Activated CD8-positive, alpha-beta T cell treated with anti-CD3 and anti-CD28 coated beads for 36 hours (primary cell): ENCODE results near the gene RAD51B. TPM values are rescaled to one million over a fixed set of nuclear protein-coding genes. Genes with fewer than 3 reads are reported as not detected.

ENCODE experiments used
- ATAC-seq: fragments of 200-7000 bp; cut with Tn5 transposase; one replicate; pipeline ENCODE4 v1.10.0; 2021; ENCODE audit warnings: mild to moderate bottlenecking, moderate library complexity
- CTCF ChIA-PET: fragments of 350-600 bp; sonication (Branson Sonifier 250); formaldehyde crosslinking; loops from one replicate; lab custom pipeline; 2021; ENCODE audit warnings: antibody characterized with exemption; lab: Charles Lee
- POLR2A ChIA-PET: fragments of 350-600 bp; sonication (Branson Sonifier 250); formaldehyde crosslinking; loops from one replicate; lab custom pipeline; 2021; ENCODE audit warnings: antibody characterized with exemption; lab: Charles Lee
- DNase-seq: peaks from one replicate; pipeline ENCODE4 v3.0.0-alpha.2; 2020
- H3K27ac Mint-ChIP-seq: one replicate; pipeline ENCODE4 v1.8.0; 2021; ENCODE audit warnings: mild to moderate bottlenecking, mixed read lengths
- H3K27me3 Mint-ChIP-seq: one replicate; pipeline ENCODE4 v1.8.0; 2021; ENCODE audit warnings: mixed read lengths
- H3K36me3 Mint-ChIP-seq: one replicate; pipeline ENCODE4 v1.8.0; 2021; ENCODE audit warnings: low read depth, mixed read lengths
- H3K4me1 Mint-ChIP-seq: one replicate; pipeline ENCODE4 v1.8.0; 2021; ENCODE audit warnings: low read depth, mixed read lengths
- H3K4me3 Mint-ChIP-seq: one replicate; pipeline ENCODE4 v1.8.0; 2021; ENCODE audit warnings: mild to moderate bottlenecking, moderate library complexity, mixed read lengths
- H3K9me3 Mint-ChIP-seq: one replicate; pipeline ENCODE4 v1.8.0; 2021; ENCODE audit warnings: mixed read lengths
- CTCF ChIP-seq: fragments of 200-600 bp; IDR thresholded peaks from one replicate; pipeline ENCODE4 v1.8.0; 2022; ENCODE audit warnings: antibody characterized with exemption, mild to moderate bottlenecking
- intact Hi-C: fragments of 100-400 bp; cut with micrococcal nuclease; formaldehyde crosslinking; loops from one replicate; pipeline ENCODE4 v1.10.0; 2022
- total RNA-seq, 2 experiments: library from RNA; stranded (reverse); gene quantifications; one replicate each; pipeline ENCODE4 v1.2.3, GENCODE V29; 2021

Gene RAD51B
- total RNA-seq, 2 experiments from 2014 or later: 38.2 to 40.6 TPM

GRCh38 chr14:68705741-68706283, 886.2 kb downstream of the RAD51B start:
- Mint-ChIP-seq H3K4me3 (no peak overlapping the region), H3K36me3 (no peaks in the 10 kb centered on the region), H3K4me1 (peaks cover 11% of the 10 kb centered on the region), H3K27me3 (no peaks in the 10 kb centered on the region), H3K9me3 (no peaks in the 10 kb centered on the region), H3K27ac (no peak overlapping the region)
- DNase-seq (no peak), ATAC-seq (no peak)
- intact Hi-C loops: no loop called here
- no peak for TF ChIP-seq CTCF
- ChIA-PET CTCF (no interaction called here), POLR2A (no interaction called here)

- POLR2A ChIA-PET: interaction anchor here (0.8 kb wide), 1 partner anchor 82 kb away, joined by 3 read pairs; no protein-coding TSS in a partner anchor
- intact Hi-C loops: no loop called here
- CTCF ChIA-PET: no interaction called here
- Mint-ChIP-seq H3K27ac (no peak overlapping the region), H3K4me1 (peaks cover 22% of the 10 kb centered on the region), H3K9me3 (no peaks in the 10 kb centered on the region), H3K36me3 (no peaks in the 10 kb centered on the region), H3K27me3 (no peaks in the 10 kb centered on the region), H3K4me3 (no peak overlapping the region)
- no peak for TF ChIP-seq CTCF
- ATAC-seq (no peak), DNase-seq (no peak)
These were observed 887.9 kb downstream of the RAD51B start for GRCh38 chr14:68707482-68707881.

- no peaks in the 10 kb centered on the region for H3K36me3 Mint-ChIP-seq
- no peak overlapping the region for H3K4me3 Mint-ChIP-seq
- H3K4me1 Mint-ChIP-seq: peaks cover 23% of the 10 kb centered on the region
- no peak overlapping the region for H3K27ac Mint-ChIP-seq
- ATAC-seq: no peak
- TF ChIP-seq CTCF: no peak
- CTCF ChIA-PET: no interaction called here
- no peak for DNase-seq
- POLR2A ChIA-PET: no interaction called here
- H3K27me3 Mint-ChIP-seq: no peaks in the 10 kb centered on the region
- no peaks in the 10 kb centered on the region for H3K9me3 Mint-ChIP-seq
- intact Hi-C loops: no loop called here
These were observed 888.8 kb downstream of the RAD51B start for GRCh38 chr14:68708343-68708742.

GRCh38 chr14:68709007-68709406, 889.4 kb downstream of the RAD51B start:
- DNase-seq (no peak), ATAC-seq (no peak)
- Mint-ChIP-seq H3K4me1 (peaks cover 23% of the 10 kb centered on the region), H3K36me3 (no peaks in the 10 kb centered on the region), H3K9me3 (no peaks in the 10 kb centered on the region), H3K4me3 (no peak overlapping the region), H3K27ac (no peak overlapping the region), H3K27me3 (no peaks in the 10 kb centered on the region)
- TF ChIP-seq CTCF: no peak
- CTCF ChIA-PET: no interaction called here
- POLR2A ChIA-PET: interaction anchor here (0.8 kb wide), 1 partner anchor 8 kb away, joined by 3 read pairs; no protein-coding TSS in a partner anchor
- intact Hi-C loops: no loop called here

GRCh38 chr14:68710776-68711175, 891.2 kb downstream of the RAD51B start:
- H3K4me3 Mint-ChIP-seq: no peak overlapping the region
- intact Hi-C loops: no loop called here
- POLR2A ChIA-PET: interaction anchor here (1.9 kb wide), 1 partner anchor 78 kb away, joined by 4 read pairs; no protein-coding TSS in a partner anchor
- no peak overlapping the region for H3K27ac Mint-ChIP-seq
- CTCF ChIA-PET: interaction anchor here (1.2 to 1.6 kb wide), 3 partner anchors 9 to 106 kb away, joined by 3 to 4 read pairs (median 4); no protein-coding TSS in a partner anchor
- no peaks in the 10 kb centered on the region for H3K36me3 Mint-ChIP-seq
- no peak for ATAC-seq
- TF ChIP-seq CTCF: no peak
- no peaks in the 10 kb centered on the region for H3K27me3 Mint-ChIP-seq
- DNase-seq: no peak
- H3K9me3 Mint-ChIP-seq: no peaks in the 10 kb centered on the region
- peaks cover 37% of the 10 kb centered on the region for H3K4me1 Mint-ChIP-seq
